NCI-H524 treated with DMSO at 0.1 percent for 48 hours (cell line): ENCODE results near the gene FAM149A.
A peak's percentile ranks its signal among the peaks of the same experiment; 100 is the strongest.

Source experiments
- DNase-seq: peaks from one replicate; lab custom pipeline; 2025; lab: John Stamatoyannopoulos, UW

The FAM149A gene

GRCh38 chr4:186202490-186203140 lies 98.1 kb downstream of the FAM149A start:
- no peak for DNase-seq

GRCh38 chr4:186203406-186203805 lies 98.9 kb downstream of the FAM149A start:
- DNase-seq = no peak

GRCh38 chr4:186204103-186204559 lies 99.6 kb downstream of the FAM149A start:
- no peak for DNase-seq

- DNase-seq = no peak
These were observed 100.2 kb downstream of the FAM149A start for GRCh38 chr4:186204686-186205085.

GRCh38 chr4:186205156-186205555 lies 100.7 kb downstream of the FAM149A start:
- DNase-seq = no peak

- peak; percentile 42 for DNase-seq
These were observed 112.0 kb downstream of the FAM149A start for GRCh38 chr4:186216465-186217024.

GRCh38 chr4:186217733-186218293 lies 113.3 kb downstream of the FAM149A start:
- DNase-seq = no peak

GRCh38 chr4:186221624-186222023 lies 117.1 kb downstream of the FAM149A start:
- DNase-seq = no peak
